Hematopoietic multipotent progenitor cell treated with erythropoietin and hydrocortisone succinate and interleukin-3 and kit ligand, for 17 days (in vitro differentiated cells): ENCODE measurements around the gene MOB3A.

Experiments
- DNase-seq: peaks from one replicate; pipeline ENCODE4 v3.0.0-alpha.2; 2015; ENCODE audit warnings: low spot score

Gene MOB3A

DNA sequence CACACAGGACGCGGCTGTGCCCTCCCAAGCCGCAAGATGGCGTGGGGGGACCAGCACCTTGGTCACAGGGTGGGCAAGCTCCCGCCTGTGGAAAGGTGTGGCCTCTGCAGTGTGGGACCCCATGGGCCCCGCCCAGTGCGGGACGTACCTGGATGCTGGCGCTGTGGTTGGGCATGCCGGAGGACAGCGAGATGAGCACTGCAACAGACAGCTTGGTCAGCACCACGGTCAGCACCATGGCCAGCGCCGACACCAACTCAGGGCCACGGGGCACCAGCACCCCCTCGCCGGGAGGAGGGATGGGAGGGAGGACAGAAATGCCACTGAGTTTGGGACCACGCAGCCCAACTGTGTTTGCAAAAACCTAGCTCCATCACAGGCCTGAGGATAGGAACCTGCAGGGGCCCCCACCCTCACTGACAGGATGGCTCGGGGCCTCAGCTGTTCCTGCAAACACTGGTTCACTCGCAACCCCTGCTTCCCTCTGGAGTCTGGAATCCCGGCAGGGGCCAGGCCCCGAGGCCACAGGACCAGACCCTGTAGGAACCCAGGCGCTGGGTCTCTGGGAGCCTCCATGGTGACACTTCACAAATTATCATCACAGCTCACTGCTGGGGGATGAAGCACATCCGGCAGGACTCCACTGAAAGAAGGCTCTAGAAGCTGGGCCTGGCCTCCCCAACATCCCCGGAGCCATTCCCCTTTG is 27.7 kb upstream of the MOB3A start:
- DNase-seq, result no peak

DNA sequence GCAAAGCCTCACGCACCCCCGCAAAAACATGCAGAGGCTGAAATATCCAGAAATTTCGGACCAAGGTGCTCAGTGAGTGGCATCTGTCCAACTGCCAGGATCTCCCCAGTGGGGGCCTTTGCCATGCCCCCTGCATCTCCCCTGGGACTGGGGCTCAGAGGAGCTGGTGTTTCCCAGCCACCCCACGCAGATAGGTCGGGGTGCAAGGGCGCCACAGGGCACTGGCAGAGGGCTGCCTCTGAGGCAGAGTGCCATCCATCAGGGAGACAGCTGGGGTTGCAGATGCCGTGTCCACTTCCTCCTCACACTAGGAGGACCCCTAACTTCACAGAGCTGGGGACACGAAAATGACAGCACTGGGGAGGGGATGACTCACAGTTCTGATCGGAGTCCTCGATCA is 26.9 kb upstream of the MOB3A start:
- no peak for DNase-seq

DNA sequence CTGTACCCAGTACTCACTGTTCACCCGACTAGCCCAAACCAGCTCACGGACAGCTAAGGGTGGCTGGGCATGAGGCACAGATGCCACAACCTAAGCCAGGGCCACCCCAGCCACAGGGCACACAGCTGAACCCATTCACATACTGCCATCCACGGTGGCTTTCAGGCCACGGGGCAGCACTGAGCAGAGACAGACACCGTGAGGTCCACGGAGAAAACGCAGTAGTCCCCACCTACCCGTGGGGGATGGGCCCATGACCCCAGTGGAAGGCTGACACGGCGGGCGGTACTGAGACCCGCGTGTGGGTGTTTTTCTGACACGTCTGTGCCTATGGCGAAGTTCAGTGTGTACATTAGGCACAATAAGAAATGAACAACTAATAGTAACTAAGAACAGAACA is 26.1 kb upstream of the MOB3A start:
- DNase-seq, result no peak

DNA sequence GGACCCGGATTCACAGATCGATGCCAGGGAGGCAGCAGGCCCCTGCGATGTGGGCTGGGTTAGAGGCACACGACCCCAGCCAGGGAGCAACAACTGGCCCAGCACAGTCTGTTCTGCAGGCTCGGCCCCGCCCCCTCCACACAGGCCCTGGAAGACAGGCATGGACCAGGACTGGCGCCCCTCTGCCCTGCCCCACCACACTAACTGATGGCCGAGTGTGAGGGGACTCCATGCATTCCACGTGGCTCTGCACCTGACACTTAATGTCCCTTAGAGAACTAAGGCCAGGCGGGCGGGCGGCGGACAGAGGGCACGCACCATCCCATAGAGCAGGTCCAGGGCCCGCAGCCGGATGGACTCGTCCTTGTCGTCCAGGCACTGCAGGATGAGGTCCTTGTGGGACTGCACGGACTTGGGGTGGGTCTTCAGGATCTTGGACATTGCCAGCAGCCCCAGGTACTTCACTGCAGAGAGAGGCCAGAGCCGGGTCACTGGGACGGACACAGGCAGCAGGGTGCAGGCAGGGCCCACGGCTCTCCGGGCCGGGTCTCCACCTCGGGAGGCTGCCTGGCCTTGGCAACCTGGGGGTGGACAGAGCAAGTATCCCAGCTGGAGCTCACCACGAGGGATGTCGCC is 25.4 kb upstream of the MOB3A start:
- no peak for DNase-seq

DNA sequence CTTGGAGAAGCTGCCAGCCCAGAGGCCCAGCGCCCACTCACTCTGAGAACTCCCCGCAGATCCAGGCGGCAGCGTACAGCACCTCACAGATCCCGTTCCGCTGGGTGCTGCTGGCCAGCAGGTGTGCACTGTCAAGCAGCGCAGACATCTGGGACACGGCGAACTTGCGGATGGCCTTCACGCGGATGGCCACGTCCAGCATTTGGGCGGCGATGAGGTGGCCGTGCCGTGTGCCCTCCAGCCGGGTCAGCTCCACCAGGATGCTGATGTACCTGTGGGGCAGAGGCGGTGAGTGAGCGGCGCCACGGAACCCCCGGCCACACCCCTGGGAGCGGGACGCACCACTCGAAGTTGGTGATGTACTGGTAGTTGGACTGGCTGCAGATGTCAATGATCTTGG is 24.7 kb upstream of the MOB3A start:
- DNase-seq, result no peak

DNA sequence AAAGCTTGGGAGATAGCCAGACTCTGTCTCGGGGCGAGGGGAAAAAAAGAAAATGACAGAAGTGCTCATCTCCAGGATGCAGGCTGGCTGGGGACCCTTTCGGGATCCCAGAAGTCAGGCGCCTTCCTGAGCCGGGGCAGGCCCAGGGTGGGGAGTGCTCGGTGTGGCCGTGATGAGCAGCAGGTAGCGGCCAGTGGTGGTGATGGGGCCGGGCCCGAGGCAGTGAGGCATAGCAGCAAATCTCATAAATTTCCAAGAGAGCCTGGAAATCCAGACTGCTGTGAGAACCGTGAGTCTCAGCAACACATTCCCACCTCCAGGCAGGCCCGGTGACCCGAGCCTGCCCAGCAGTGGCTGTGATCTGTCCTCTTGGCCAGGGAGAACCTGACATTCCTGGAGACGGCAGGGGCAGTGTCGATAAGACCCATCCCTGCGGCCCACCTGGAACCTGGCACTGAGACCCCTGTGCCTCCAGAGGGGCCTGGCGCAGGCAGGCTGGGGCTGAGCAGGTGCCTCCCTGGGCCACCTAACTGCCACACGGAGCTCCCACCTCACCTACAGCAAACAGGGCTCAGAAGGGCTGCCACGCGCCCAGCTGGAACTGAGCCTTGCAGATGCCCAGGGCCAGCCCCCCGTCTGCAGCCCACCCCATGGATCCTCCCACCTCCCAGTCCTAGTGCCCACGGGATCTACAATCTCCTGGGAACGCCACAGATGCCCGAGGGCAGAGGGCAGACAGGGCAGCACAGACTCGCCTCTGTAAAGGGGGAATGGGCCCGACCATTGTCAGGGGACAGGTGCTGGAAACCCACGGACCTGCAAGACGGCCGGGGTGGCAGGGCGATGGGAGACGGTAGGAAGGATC is 24.0 kb upstream of the MOB3A start:
- no peak for DNase-seq

DNA sequence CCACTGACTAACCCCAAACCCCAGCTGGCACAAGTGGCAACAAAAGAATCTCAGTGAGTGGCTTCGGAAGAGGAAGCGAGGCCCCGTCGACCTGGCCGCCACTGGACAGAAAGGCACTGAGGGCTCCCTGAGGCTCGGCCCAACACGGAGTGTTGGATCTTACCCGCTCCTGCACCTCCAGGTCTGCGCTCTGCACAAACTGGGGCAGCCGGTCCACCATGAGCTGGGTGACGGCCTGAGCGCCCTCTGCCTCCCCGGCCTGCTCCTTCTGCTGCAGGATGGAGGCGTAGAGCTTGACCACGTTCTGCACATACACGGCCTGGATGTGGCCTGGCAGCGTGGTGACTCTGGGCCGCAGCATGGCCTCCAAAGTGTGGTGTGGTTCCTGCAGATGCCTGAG is 22.3 kb upstream of the MOB3A start:
- DNase-seq, result no peak

DNA sequence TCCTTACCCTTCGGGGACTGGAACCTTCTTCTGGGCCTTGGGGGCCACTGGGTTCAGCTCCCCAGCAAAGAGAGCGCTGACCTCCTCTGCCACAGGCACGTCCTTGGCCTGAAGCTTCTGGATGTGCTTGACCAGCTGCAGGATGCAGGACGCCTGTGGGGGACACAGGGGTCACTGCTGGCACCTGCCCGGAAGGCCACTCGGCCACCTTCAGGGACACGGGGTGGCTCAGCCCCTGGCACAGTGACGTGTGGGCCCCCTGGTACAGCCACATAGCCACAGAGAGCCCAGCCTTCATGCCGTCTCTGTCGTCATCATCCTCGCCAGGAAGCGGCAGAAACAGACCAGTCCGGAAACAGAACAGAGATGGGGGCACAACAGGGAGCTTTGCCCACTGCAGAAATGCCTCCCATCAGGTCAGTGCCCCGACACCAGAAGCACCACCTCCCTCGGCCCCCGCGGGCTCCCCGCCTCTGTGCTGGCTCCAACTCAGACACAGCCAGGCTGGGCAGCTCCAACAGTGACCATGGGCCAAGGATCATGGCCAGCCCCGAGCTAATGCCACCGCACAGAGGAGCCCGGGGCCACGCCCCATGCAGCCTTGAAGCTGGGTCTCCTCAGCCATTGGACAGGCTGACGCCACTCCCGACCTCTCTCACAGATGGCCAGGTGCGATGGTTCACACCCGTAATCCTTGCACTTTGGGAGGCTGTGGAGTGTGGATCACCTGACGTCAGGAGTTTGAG is 21.3 kb upstream of the MOB3A start:
- DNase-seq, result no peak

DNA sequence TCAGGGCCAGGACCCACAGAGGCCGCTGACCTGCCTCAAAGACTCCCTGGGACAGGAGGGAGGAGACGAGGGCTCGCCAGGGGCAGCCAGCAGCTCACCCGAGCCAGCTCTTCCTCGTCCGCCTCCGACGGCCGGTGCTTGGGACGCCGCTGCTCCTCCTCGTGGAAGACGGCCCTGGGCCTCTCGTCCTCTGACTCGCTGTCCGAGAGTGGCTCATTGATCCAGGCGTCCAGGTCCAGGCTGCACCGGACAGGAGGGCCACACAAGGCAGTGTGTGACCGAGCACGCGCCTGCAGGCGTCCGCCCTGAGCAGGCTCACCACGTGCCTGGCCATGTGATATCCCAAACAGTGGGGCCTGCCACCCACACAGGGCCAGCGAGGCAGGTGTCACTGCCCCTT is 20.4 kb upstream of the MOB3A start:
- DNase-seq, result no peak

DNA sequence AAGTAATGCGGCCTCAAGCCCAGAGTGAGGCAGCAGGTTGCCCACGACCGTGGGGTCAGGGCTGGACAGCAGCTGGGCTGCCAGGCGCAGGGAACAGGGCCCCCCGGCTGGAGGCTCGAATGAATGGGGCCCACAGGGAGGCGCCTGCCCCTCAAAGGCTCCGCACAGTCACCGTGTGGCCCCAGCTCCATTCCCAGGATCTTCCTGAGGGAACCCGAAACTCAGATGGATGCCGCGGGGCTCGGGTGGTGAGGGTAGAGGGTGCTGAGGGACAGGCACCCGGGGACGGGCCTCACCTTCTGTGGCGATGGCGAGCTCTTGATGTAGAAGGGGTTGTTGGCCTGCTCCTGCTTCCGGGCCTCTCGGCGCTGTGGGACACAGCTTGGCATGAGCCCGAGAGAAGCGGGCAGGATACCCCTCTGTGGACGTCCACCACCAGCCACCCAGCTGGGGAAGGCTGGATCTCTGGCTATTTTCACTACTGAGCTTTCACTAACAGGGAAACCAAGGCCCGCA is 19.8 kb upstream of the MOB3A start:
- DNase-seq, result no peak

DNA sequence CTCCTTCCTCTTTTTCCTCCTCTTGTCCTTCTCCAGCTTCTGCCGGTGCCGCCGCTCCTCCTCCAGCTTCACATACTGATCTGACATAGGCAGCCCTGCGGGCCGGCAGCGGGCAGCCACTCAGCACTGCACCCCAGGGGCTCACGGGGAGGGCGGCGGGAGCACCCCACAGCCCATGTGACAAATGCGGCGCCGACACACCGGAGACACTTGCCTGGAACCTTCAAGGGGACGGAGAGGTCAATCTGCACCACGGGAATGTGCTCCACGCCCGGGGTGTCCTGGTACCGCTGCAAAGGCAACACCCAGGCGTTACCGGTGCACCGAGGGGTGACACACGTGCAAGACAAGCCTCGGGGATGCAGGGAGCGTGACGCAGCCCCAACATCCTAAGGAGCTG is 19.2 kb upstream of the MOB3A start:
- DNase-seq, result no peak

DNA sequence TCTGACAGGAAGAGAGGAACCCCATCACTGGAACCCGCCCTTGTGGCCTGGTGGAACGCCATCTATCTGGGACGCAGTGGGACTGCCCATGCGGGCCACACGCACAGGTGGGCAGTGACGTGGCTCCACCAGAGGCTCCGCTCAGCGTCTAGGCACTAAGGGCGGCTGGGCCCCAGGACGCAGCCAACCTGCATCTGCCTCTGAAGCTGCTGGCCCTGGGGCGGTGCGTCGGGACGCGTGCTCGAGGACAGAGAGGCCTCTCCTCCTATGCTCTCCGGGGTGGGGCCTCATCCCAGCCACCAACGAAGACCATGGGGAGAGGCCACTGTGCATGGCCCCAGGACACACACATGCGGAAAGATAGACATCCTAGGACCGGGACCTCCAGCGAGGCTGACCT is 18.7 kb upstream of the MOB3A start:
- DNase-seq, result no peak

DNA sequence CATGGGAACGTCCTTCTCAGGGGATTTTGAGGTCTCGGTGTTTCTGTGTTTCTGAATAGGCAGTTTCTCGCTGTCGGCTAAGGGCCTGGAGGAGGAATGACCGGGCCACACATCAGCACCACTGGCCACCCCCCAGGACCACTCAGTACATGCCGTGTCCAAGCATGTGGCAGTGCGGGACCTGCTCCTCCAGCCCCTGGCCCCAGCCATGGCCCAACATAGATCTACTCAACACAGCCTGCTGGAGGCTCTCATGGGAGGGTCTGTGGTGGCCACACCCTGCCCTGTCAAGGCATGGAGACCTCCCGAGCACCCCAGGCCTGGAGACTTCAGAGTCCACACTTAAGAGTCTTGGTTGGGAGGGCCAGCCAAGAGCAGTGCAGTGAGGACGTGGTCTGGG is 18.1 kb upstream of the MOB3A start:
- no peak for DNase-seq

DNA sequence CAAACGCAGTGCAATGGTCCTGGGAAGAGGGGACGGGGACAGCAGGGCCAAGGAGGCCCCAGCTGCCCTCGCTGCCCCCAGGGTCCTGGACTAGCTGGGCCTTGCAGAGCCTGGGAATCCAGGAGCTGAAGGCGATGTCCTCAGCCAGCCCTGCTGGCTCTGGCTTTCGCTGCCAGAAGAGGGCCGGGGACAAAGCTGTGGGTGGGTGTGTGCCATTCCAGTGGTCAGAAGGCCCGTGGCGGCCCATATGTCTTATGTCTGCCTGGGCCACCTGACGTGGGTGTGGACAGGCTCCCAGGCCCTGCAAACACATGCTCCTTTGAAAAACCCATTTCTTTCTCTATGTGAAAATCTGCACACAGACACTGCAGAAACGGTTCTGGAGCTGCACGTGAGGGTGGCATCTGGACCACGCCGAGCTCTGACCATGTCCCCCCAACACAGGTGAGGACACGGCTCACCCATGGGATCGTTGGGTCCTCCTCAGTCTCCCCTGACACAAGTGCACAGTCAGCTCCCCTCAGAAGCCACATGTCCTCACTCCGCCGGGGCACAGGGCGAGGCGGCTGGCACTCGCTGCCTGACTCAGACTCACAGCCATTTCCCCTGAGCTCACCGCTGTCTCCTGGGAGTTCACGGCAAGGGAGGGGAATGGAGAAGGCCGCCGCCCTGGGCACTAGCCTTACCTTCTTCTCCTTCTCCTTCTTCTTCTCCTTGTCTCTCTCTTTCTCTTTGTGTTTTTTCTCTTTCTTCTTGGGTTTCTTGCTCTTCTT is 17.5 kb upstream of the MOB3A start:
- no peak for DNase-seq

DNA sequence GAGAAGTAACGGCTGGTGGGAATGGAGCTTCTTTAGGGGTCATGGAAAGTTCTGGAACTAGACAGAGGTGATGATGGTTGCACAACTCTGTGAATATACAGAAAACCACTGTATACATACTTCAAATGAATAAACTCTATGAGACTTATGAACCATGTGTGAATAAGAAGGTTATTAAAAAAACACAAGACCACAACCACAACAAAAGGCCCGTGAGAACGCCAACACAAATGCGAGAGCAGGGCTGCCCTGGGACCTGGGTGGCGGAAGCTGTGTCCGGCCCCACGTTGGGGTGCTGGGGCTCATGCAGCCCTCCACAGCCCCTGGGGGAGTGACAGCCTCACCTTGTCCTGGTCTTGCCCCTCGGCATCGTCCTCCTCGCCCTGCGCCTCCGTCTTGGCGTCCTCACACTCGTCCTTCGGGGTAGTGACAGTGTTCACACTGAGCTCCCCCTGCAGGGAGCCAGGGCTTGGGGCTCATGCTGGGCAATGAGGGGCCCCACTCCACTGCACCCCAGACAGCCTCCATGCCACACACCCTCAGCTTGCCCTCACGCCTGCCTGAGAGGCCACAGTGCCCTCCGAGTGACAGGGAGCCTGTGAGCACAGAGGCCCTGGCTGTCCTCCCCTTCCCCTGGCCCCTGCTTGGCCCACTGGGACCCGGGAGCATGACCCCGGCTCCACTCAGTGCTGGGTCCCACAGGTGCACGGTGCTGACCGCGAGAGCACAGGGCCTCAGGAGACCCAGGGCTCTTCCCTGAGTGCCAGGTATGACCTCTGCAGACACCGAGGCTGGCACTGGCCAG is 16.6 kb upstream of the MOB3A start:
- DNase-seq, result no peak

DNA sequence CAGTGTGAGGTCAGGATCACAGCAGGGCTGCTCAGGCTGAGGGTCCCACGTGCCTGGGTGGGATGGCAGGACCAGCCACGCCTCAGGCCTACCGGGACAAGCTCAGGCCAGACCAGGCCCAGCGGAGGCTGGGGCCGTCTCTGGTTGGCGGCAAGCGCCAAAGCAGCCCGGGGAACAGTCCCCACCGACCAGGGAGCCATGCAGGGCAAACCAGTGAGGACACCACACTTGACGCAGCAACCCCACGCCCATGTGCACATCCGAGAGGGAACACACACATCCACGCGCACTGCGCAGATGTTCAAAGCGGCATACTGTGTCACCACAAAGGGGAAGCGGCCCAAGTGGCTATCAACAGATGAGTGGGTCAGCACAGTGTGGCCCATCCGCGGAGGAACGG is 15.8 kb upstream of the MOB3A start:
- no peak for DNase-seq

DNA sequence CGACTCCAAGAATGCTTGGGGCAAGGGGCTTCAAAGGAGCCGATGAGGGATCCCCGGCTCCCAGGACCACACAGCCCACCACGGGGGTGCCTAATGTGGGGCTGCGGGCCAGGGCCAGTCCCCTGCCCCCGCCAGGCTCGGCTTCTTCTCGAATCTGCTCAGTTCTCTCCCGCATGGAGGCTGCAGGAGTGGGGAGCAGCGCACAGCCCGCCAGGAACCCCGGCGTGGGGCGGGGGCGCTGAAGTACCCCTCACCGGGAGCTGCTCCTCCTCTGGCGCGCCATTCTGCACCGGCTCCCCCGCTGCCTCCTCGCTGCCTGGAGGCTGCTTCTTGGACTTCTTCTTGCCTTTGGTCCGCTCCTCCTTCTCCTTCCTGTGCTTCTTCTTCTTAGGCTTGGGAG is 15.3 kb upstream of the MOB3A start:
- DNase-seq, result no peak

DNA sequence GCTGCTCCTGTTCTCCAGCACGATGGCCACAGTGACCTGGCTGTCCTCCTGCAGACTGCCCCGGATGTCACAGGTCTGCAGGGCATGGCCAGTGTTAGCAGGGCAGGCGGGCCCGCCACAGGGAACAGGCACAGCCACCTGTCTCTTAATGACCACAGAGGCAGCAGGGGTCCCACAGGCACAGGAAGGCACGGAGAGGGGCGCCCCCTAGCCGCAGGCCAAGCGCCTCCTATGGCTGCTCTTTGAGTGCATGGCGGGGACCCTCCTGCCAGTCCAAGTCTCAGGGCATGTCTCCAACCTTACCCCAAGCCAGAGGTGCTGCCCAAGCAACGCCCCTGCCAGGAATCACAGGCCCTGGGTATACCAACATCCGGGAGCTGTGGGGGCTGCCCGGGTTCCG is 14.7 kb upstream of the MOB3A start:
- no peak for DNase-seq

DNA sequence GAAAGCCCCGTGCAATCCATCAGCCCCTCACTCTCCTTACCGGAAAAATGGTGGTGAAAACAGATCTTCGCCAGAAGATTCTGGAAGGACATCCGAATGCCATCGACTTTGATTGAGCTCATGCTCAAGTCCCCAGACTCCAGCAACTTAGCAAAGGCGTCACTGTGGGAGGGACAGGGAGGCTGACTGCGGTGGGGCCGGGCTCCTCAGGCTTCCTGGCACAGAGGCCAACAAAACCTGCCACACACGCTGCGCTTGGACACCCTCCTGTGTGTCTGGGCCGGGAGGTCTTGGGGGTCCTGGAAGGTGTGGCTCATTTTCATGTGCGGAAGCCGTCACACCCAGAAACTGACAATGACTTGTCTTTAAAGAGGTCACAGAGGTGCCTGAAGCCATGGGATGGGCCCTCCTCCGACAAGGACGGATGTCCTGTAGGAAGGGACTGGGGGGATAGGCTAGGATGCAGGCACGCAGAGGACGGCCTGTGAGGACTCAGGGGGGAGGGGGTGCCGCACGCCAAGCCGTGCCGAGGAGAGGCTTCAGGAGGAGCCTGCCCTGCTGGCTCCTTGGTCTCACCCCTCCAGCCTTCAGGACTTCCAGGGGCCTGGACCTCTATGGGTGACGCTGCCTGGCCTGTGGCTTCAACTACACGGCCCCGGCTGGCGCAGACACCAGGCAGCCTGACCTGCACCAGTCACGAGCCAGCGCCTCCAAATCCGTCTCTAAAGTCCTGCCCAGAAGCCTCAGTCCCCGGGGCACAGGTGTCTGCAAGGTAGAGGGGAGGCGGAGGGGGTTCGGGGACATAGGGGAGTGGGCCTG is 13.1 kb upstream of the MOB3A start:
- no peak for DNase-seq
